ENCODE results near the gene NUDT8.
"Not testable (repeated sequence)": the region's sequence is repeated elsewhere in the genome, so short reads cannot be mapped to it uniquely, and the experiment has no call there.

The NUDT8 gene

GRCh38 chr11:67611704-67612587 is 17.8 kb downstream of the NUDT8 start:
- no peak for DNase-seq (ENCODE audit: low spot score)

GRCh38 chr11:67611165-67611564 is 18.6 kb downstream of the NUDT8 start:
- no peak for DNase-seq (ENCODE audit: low spot score)

DNA sequence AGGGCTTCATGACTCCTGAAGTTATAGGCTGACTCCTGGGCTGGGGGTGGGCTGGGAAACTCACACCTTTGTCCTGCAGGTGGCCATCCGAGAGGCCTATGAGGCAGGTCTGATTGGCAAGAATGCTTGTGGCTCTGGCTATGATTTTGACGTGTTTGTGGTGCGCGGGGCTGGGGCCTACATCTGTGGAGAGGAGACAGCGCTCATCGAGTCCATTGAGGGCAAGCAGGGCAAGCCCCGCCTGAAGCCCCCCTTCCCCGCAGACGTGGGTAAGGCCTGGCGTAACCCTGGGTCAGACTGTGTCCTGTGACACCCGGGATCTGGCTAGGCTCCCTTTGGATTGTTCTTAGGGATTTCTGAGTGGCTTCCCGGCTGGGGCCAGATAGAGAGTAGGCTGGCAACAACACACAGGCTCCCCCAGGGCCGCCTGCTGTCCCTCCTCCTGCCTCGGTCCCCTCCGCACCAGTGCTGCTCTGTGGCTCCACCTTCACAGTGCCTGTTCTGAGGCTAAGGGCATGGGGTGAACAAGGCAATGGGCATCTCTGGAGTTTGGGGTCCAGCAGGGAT is 19.4 kb downstream of the NUDT8 start:
- DNase-seq (ENCODE audit: low spot score): no peak

GRCh38 chr11:67609316-67609715 is 20.4 kb downstream of the NUDT8 start:
- no peak for DNase-seq (ENCODE audit: low spot score)

- no peak for DNase-seq (ENCODE audit: low spot score)
These were observed 21.3 kb downstream of the NUDT8 start for GRCh38 chr11:67608486-67608885.

- no peak for DNase-seq (ENCODE audit: low spot score)
These were observed 22.2 kb downstream of the NUDT8 start for GRCh38 chr11:67607507-67607906.

DNA sequence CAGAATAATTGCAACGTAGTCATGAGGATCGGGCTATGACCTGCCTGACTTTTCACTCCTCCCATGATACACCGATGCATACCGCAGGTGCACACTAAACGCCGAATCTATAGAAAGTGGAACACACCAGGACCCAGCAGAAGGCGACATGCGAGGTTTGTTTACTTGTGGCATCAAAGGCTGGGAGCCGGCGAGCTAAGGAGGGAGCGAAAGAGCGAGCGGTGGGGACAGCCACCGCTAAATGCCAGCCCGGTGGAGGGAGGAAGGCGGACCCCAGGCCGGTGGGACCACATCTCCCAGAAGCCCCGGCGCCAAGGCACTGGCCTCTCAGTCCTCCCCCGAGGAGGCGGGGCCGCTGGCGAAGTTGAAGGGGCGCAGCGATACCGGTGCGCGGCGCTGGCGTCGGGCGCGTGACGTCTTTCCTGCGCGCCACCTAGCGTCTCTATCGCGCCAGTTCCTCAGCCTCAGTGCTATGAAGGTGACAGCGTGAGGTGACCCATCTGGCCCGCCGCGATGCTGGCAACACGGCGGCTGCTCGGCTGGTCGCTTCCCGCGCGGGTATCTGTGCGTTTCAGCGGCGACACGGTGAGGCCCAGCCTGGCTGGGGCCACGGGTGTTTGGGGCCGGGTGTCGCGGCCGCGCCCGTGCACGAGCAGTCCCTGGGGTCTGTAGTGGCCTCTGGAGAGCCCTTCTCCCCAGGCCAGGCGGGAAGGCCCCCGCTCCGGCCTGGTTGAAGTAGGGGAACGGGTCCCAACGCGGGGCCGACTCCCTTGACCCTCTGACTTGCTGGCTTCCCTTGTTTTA is 23.0 kb downstream of the NUDT8 start, which contains the start of gene NDUFV1:
Gene NDUFV1, plus strand, starts transcription at position 445 of the 804 bp plus-strand sequence. Its CDS starts 69 bp downstream, at position 514.
- DNase-seq (ENCODE audit: low spot score): peak; percentile 93

DNA sequence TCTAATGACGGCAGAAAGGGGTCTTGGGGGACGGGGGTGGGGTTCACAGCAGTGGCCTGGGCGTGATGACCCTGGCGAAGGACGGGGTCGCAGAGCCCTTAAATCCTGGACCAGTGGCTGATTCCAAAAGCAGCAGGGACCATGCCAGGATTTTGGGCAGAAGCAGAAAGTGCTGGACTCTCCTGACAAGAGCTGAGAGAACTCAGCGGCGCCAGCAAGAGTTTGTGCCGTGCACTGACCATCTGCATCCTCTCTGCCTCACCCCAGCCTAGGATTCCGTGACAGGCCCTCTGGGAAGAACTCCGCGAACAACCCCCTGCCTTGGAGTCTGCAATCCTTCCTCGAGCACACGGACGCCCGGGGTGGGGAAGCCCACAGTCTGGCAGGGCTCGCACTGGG is 23.6 kb downstream of the NUDT8 start:
- no peak for DNase-seq (ENCODE audit: low spot score)

DNA sequence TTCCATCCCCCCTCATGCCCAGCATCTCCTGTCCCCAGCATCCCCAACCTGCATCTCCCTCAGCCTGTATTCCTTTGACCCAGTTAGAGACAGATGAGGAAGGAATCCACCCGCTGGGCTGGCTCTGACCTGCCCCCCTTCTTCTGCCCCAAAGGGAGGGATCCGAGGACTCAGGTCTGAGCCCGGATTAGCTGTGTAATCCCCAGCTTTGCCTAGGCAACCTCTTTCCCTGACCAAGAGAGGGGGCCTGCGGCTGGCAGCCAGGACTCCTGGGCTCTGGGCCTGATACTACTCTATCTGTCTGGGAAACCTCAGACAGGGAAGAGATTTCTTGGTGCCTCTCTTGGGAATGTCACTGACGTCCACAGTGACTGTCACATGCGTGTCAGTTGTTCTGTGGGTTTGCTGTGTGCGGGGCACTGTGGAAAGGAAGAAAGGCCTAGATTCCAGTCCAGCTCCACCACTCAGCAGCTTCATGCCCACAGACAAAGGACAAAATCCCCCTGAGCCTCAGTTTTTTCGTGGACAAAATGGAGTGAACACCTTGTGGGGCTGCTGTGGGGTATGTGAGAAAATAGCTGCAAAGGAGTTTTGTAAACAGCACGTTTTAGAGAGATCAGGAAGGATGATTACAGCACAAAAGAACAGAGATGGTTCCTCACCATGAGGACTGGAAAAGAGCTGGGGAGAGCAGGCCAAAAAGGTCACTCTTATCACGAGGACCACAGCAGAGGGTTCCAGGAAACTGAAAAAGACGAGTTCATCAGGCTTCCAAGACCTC is 24.3 kb downstream of the NUDT8 start:
- DNase-seq (ENCODE audit: low spot score): no peak

DNA sequence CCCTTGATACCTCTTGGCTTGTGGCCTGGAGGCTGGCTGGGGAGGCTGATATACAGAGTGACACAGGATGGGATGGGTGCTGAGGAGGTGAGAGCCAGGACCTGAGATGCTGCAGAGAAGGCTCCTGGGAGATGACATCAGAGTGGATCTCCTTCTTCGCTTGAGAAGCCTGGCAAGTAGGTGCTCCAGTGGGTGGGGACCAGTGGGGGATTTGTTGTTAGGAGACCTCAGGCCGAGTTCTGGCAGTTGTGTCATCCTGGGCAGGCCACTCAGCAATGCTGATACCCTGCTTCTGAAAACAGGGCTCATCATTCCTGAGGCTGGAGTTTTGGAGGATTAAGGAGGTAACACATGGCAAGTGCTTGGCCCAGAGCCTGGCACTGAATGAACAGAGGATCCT is 24.9 kb downstream of the NUDT8 start:
- DNase-seq (ENCODE audit: low spot score): no peak

- DNase-seq (ENCODE audit: low spot score): not testable (repeated sequence)
These were observed 25.6 kb downstream of the NUDT8 start for GRCh38 chr11:67604119-67604518.

DNA sequence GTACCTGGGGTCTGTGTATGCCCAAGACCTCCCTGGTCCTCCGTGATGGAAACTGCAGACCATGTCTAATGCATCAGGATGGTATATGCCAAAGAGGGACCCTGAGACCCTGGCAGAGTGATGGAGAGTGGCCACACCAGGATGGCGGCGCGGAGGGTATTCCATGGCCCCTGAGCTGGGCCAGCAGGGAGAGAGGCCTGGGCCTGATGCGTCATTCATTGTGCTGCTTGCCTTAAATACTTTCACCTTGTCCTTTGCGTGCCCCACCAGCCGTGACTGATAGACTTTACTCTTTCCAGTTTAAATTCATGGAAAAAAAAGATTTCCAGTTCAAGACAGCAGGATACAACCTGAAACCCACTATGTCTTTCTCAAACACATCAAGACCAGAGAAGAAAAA is 28.6 kb downstream of the NUDT8 start:
- DNase-seq (ENCODE audit: low spot score): no peak

- DNase-seq (ENCODE audit: low spot score): no peak
These were observed 29.3 kb downstream of the NUDT8 start for GRCh38 chr11:67600324-67601029.

DNA sequence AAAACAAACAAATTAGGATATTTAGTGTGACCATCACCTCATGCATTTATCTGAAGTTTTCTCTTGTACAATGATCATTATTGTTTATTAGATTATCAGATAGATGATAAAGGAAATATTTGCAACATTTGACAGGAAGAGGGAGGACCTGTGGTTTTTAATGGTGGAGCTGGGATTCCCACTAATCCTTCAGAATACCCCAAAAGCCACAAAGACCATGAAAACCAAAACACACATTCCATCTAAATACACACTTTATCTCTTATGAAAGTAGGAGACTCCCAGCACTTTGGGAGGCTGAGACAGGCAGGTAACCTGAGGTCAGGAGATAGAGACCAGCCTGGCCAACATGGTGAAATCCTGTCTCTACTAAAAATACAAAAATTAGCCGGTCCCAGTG is 30.6 kb downstream of the NUDT8 start:
- DNase-seq (ENCODE audit: low spot score): no peak

DNA sequence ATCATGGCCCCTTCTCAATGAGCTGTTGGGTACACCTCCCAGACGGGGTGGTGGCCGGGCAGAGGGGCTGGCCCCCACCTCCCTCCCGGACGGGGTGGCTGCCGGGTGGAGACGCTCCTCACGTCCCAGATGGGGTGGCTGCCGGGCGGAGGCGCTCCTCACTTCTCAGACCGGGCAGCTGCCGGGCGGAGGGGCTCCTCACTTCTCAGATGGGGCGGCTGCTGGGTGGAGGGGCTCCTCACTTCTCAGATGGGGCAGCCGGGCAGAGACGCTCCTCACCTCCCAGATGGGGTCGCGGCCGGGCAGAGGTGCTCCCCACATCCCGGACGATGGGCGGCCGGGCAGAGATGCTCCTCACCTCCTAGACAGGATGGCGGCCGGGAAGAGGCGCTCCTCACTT is 31.8 kb downstream of the NUDT8 start:
- DNase-seq (ENCODE audit: low spot score): not testable (repeated sequence)

GRCh38 chr11:67597458-67597857 is 32.3 kb downstream of the NUDT8 start:
- not testable (repeated sequence) for DNase-seq (ENCODE audit: low spot score)

DNA sequence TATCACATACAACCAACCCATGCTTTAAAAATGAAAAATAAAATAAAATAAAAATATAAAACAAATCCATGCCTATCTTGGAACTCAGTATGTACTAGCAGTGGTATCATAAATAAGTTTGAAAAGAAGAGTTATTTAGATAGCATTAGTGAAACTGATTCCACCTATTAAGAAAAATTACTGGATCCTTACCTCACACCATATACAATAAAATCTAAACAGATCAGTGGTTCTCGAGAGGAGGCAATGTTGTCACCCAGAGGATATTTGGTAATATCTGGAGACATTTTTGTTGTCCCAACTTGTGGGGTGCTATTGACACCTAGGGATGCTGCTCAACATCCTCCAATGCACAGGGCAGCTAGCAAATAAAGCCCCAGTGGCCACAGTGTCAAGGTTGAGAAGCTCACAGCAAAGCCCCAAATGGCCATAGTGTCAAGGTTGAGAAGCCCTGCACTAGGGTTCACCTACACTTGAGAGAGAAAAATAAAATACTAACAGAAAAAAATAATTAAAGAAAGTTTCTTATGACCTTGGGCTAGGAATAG is 32.9 kb downstream of the NUDT8 start:
- DNase-seq (ENCODE audit: low spot score): no peak

DNA sequence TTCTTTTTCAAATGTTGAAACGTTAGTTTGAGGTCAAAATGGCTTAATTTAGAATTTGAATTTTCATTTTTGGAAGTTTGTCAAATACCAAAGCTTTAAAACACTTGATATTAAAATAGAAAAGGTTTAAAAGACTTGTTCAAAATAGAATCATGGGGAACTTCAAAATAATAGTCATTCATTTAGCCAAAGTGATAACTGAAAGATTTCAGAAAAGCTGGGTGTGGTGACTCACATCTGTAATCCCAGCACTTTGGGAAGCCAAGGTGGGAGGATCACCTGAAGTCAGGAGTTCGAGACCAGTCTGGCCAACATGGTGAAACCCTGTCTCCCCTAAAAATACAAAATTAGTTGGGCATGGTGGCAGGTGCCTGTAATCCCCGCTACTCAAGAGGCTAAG is 35.3 kb downstream of the NUDT8 start:
- no peak for DNase-seq (ENCODE audit: low spot score)

DNA sequence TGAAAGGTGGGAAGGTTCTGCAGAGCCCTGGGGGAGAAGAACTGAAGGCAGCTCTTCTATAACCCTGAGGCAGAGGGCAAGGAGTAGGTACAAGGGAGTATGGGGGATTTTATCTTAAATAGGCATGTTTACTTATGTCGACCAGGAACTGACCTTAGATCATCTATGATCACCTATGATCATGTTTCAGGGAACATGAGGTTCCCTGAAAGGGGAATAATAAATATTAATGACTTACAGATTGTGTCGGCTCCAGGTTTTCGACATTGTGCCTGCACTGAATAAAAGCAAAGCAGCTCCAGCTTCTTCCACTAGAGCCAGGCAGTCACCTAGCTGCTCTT is 36.2 kb downstream of the NUDT8 start:
- no peak for DNase-seq (ENCODE audit: low spot score)

DNA sequence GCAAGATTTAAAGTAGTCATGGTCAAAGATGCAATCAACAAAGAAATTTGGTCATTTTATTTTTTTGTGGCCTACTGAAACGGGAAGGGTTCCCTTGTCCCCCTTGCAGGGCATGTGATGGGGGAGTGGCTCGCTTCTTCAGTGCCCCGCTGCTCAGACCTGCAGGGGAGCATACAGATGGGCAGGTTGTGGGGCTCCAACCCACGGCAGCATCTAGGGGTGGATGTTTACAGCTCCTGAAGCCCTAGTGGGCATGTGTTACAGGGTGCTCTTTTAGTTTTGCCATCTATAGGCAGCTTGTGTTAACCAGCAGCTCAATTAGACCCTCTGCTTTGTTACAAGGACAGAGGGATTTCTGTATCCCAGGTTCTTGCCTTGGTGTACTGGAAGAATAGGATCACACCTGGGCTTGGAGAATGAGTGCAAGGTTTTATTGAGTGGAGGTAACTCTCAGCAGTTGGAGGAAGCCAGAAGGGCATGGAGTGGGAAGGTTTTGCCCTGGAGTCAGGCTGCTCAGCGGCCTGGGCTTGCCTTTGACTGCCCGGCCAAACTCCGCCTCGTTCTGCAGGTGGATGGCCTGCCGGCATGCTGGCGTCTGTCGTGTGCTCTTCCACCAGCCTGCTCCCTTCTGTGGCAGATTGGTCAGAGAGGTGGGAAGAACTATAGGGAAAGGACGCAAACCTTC is 36.7 kb downstream of the NUDT8 start:
- DNase-seq (ENCODE audit: low spot score): no peak

Data from kidney tubule cell (primary cell).